Stimulated activated CD4-positive, alpha-beta T cell treated with anti-CD3 and anti-CD28 coated beads, Interleukin-12 subunit alpha, Interleukin-12 subunit beta, amount 100 ng/mL, for 48 hours (primary cell): ENCODE measurements around the gene NUTM2F.
A peak's percentile ranks its signal among the peaks of the same experiment; 100 is the strongest.
"Not testable (repeated sequence)": the region's sequence is repeated elsewhere in the genome, so short reads cannot be mapped to it uniquely, and the experiment has no call there.

Source experiments
- DNase-seq, 3 donors: peaks; one replicate each; pipeline ENCODE4 v3.0.0-alpha.2; 2020; ENCODE audit warnings: low read depth in 2 of 3, low spot score in 1 of 3

Gene NUTM2F, protein sequence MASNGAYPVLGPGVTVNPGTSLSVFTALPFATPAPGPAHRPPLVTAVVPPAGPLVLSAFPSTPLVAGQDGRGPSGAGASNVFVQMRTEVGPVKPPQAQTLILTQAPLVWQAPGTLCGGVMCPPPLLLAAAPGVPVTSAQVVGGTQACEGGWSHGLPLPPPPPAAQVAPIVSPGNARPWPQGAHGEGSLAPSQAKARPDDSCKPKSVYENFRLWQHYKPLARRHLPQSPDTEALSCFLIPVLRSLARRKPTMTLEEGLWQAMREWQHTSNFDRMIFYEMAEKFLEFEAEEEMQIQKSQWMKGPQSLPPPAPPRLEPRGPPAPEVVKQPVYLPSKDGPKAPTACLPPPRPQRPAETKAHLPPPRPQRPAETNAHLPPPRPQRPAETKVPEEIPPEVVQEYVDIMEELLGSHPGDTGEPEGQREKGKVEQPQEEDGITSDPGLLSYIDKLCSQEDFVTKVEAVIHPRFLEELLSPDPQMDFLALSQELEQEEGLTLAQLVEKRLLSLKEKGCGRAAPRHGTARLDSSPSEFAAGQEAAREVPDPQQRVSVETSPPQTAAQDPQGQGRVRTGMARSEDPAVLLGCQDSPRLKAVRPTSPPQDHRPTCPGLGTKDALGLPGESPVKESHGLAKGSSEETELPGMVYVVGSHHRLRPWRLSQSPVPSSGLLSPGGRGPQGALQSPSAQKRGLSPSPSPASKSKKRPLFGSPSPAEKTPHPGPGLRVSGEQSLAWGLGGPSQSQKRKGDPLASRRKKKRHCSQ

GRCh38 chr9:94328544-94328943, at the start of gene NUTM2F:
Gene NUTM2F, minus strand, starts transcription at chr9:94328644. Its CDS starts 21 bp downstream, at chr9:94328623.
- not testable (repeated sequence) for DNase-seq

- DNase-seq: not testable (repeated sequence)
Observed at GRCh38 chr9:94375197-94375596, 46.8 kb upstream of the NUTM2F start.

DNA sequence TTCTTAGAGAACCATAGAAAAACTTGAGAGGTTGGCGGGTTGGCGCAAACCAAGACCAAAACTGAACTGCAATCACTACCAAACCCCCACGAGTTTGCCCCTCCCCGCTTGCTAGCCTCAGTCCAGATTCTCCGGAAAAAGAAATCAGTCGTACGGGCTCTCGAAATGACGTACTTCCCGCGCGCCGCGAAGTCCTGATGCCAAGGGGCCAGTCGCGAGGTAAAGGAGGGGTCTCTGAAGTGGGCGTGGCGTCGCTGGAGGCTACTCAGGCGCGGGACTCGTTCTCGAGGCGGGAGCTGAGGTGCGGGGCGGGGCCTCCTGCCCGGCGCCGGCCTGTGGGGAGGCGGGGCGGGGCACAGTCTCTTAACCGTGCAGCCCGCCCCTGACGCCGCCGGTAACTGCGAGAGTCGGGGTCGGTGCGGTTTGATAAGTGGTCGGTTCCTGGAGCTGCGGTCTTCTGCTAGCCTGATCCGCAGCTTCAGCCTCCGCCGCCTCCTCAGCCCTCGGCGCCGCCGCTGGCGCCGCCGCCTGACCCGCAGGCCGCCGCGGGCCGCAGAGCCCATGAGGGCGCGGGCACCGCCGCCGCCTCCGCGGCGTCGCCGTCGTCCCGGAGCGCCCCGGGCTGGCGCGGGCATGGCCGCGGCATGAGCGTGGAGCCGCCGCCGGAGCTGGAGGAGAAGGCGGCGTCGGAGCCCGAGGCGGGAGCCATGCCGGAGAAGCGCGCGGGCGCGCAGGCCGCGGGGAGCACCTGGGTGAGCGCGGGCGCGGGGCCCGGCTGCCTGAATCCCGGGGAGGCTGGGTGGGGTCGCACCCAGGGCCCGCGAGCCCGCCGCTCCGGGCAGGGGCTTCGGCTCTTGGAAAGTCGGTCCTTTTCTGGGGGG, 46.0 kb upstream of the NUTM2F start:
- peak; percentile 73 to 89 (median 81) for DNase-seq

GRCh38 chr9:94373779-94374175, 45.3 kb upstream of the NUTM2F start:
- not testable (repeated sequence) for DNase-seq

DNA sequence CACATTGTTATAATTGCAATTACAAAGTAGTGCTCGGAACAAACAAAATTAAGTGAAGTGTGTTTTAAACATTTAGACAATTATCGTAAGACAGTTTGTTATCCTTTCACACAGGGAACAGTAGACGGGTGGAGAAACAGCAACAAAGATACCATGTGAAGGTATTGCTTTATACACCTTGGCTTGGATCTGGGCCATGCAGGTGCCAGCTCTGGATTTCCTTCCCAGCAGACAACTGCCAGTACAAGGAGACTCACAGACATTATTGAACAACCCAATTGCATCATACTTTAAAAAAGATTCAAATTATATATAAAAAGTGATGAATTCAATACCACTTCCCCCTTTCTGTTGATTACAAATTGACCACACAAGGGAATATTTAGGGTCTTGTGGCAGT, 41.8 kb upstream of the NUTM2F start:
- DNase-seq: not testable (repeated sequence)

DNA sequence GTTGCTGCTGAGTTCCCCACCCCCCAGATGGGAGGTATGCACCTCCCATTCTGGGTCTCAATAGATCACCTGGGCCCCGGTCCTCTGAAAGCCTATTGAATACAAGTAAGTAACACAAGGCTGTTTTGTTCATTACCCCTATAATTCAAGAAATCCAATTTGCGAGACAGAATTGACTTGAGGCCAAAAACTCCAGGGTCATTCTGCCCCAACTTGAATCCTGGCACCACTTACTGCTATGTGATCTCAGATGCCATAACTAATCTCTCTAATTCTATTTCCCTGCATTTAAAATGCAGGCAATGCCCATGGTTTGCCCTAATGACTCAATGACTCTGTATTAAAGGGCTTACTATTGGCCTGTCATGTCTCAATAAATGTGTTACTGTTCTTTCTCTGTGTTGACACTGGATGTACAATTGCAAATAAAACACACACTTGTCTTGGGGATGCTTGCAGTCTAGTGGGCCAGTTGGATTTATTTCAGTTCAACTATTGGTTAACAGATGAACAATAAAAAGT, 35.7 kb upstream of the NUTM2F start:
- not testable (repeated sequence) for DNase-seq

GRCh38 chr9:94357158-94357557, 28.7 kb upstream of the NUTM2F start:
- DNase-seq: not testable (repeated sequence)

GRCh38 chr9:94351901-94352723, 23.7 kb upstream of the NUTM2F start:
- DNase-seq: not testable (repeated sequence)

GRCh38 chr9:94348754-94349153, 20.3 kb upstream of the NUTM2F start:
- DNase-seq: not testable (repeated sequence)

DNA sequence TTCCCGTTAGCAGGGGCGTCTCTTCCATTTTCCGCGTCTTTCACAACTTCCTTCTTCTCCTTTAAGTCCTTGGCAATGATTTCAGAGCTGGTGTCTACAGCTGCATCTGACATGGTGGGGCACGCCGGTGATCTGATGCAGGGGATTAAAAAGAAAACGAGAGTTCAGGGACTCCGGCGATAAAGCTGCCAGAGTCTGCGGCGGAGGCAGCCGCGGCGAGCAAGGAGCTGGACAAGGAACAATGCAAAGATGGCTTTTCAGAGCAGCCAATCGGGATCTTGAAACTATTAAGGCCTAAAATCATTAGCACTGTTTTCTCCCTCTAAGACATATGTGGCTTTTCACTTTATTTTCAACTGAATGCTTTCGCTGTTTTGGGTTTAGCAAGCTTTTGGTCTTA, 19.0 kb upstream of the NUTM2F start:
- DNase-seq: not testable (repeated sequence)

- not testable (repeated sequence) for DNase-seq
Observed at GRCh38 chr9:94341703-94342102, 13.3 kb upstream of the NUTM2F start.

DNA sequence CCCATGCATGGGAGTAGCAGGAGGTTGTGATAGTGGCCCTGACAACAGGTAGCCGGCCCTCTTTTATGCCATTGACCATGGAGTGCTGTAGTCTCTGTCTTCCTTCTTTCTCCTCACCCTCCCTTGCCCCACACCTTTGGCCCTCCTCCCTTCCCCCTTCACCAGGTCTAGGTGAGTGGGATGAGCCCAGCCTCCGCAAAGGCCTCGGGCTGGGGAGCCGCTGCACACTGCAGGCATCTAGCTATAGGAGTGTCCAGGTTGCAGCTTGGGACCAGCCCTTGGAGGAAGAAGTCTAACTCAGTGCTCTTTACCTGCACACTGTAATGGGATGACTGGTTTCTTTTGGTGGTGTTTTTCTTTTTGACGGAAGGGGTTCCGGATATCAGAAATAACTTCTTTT, 12.3 kb upstream of the NUTM2F start:
- DNase-seq: not testable (repeated sequence)

DNA sequence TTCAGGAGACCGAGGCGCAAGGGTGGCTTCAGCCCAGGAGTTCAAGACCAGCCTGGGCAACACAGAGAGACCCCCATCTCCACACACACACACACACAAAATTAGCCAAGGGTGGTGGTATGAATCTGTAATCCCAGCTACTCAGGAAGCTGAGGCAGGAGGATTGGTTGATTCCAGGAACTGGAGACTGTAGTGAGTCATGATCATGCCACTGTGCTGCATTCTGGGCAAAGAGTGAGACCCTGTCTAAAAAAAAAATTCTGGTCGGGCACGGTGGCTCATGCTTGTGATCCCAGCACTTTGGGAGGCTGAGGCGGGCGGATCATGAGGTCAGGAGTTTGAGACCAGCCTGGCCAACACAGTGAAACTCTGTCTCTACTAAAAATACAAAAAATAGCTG, 11.2 kb upstream of the NUTM2F start:
- DNase-seq: not testable (repeated sequence)

DNA sequence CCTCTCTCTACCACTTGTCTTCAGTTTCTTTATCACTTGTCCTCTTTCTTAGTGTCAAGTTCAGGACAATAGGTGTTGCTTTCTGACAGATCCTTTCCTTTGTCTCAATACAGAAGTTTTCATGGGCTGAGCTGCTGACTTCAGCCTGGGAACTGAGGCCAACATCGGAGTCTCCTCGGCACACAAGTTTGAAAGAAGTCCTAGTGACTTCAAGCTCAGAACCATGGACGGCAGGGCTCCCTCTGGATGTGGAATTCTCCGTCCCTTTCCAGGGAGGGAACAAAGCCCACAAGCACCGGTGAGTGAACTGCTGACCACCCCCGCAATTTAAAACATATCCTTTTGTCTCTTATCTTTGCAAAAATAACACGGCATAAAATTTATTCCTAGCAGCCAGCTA, 10.3 kb upstream of the NUTM2F start:
- not testable (repeated sequence) for DNase-seq

- DNase-seq: not testable (repeated sequence)
Observed at GRCh38 chr9:94336445-94336844, 8.0 kb upstream of the NUTM2F start.

DNA sequence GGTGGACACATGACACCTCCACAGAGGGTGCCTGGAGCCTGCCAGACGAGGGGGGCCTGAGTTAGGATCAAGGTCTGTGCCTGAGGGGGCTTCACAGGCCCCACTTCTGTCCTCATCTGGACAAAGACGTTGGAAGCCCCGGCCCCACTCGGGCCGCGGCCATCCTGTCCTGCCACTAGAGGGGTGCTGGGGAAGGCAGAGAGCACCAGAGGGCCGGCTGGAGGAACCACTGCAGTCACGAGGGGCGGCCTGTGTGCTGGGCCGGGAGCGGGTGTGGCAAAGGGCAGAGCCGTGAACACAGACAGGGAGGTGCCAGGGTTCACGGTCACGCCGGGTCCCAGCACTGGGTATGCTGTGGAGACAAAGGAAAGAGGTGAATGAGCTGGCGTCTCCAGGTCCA, 2.9 kb downstream of the NUTM2F start:
- DNase-seq: not testable (repeated sequence)

- not testable (repeated sequence) for DNase-seq
Observed at GRCh38 chr9:94323153-94323798, 5.2 kb downstream of the NUTM2F start.

DNA sequence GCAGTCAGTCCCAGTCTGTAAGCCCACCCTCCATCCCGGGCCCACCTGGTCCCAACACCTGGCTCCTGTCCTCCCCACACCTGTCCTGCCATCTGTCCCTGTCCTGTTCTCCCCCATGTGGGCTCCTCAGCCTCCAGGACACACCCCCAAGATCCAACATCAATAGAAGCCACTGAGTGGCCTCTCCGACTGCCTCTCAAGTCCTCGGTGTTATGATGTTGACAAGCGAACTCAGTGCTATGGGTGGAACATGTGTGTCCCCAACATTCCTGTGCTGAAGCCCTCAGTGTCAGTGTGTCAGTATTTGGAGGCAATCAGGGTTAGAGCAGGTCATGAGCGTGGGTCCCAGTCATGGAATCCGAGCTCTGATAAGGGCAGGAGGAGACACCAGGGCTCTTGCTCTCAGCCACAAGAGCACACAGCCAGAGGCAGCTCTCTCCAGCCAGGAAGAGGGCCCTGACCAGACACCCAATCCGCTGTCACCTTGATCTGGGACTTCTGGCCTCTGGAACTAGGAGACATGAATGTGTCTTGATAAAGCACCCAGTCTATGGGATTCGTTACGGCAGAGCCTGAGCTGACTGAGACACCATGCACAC, 6.0 kb downstream of the NUTM2F start:
- DNase-seq: not testable (repeated sequence)
